NAMALWA (cell line): Measurements from ENCODE around the gene PCIF1.
A peak's percentile ranks its signal among the peaks of the same experiment; 100 is the strongest.
"Not testable (repeated sequence)": the region's sequence is repeated elsewhere in the genome, so short reads cannot be mapped to it uniquely, and the experiment has no call there.

Experiments
- DNase-seq: peaks from one replicate; pipeline ENCODE4 v3.0.0-alpha.2; 2015; ENCODE audit warnings: low spot score

PCIF1 gene

DNA sequence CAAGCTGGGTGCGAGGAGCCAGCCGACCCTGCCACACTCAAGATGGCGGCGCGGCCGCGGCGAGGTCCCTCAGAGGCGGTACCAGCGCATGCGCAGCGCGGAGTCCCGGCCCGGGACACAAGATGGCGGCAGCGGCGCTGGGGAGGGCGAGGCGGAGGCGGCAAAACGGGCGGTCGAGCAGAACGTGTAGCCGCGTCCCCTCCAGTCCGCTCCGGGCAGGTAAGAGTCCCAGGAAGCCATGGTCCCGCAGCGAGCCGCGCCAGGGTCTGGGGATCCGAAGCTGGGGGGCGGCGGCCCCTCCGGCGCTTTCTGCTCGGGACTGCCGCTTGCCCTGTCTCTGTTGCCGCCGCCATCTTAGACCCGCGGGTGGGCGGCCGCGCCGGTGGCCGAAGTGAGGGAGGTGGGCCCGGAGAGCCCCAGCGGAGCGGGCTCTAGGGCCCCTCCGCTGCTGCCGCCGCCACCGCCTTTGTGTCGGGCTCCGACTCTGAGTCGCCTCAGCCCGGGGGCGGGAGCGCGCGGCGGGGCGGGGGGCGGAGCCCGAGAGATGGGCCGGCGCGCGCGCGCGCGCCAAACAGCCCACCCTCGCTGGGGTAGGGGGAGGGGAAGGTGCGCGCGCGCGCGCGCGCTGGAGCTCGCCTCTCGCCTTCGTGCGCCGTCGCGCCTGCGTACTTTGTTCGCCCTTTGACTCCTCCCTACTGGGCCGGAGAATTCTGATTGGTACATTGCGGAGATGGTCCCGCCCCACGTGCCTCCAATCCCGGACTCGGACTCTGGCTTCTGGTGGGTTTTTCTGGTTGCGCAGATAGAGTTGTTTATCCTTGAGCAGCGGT lies at the start of gene PCIF1:
Gene PCIF1, plus strand, starts transcription at position 98 of the 830 bp plus-strand sequence. CDS start 4,317 bp downstream, outside the sequence.
- DNase-seq: peak; percentile 99

DNA sequence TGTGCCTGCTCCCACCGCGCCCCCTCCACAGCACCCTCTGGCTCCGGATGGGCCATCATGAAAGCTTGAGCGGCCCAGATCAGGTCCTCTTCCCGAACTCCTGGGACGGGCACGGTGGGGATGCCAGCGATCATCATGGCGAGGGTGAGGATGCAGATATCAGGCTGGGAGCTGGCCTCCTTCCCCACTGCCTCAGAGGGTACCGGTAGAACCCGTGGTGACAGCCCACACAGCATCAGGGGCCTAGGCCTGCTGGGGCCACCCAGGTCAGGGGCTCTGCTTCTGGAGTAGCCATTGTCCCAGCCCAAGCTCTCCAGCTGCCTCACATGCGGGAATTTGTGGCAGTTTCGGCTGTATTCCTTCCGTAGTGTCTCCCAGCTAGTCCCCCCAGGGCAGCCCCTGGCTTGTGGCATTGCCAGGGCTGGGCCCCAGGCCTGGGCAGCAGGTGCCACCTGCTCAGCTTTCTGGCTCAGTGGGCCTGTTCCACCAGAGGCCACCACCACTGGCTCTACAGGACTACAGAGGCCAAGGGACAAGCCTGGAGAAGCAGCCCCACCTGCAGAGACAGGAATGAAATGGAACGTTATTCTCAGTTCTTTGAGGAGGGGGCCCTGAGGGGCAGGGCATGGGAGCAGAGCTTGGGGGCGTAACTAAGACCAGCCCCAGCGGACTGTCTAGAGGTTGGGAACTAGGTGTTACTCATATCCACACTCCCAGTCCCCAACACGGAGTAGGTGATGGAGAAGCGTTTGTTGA lies 47.7 kb upstream of the PCIF1 start:
- no peak for DNase-seq

DNA sequence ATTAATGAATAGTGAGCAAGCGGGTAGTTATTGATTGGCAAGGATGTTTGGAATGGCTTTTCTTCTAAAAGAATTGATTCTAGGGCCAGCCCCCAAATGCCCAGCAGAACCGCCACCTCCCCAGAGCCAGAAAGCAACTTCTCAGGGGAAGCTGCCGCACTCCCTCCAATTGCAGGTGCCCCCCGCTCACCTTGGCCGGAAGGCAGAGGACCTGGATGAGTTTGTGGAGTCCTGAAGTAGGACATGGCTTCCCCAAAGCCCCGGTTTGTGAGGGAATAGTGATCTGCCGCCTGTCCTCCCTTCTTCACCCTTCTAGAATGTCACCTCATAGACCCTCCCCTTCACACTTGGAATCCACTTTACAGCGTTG lies 47.2 kb upstream of the PCIF1 start, which contains the start of gene SPATA25:
Gene SPATA25, minus strand, starts transcription at position 277 of the 370 bp plus-strand sequence. Its CDS starts 32 bp downstream, at position 245.
- no peak for DNase-seq

DNA sequence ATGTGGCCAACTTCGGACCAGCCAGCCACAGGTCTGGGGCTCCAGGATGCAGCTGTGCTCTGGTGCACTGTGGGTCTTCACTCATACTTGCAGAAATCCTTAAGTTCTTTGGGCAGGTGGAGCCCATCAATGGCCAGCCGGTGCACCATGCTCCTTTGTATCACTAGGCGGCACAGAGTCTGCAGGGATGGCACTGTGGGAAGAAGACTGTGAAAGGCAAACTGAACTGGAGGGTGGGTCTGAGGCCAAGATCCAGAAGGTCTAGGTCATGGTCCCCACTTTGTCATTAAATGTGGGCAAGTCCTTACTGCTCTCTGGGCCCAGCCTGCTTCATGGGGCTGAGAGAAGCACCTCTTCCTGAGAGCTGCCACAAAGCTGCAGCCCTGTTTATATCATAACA lies 45.8 kb upstream of the PCIF1 start:
- DNase-seq: no peak

DNA sequence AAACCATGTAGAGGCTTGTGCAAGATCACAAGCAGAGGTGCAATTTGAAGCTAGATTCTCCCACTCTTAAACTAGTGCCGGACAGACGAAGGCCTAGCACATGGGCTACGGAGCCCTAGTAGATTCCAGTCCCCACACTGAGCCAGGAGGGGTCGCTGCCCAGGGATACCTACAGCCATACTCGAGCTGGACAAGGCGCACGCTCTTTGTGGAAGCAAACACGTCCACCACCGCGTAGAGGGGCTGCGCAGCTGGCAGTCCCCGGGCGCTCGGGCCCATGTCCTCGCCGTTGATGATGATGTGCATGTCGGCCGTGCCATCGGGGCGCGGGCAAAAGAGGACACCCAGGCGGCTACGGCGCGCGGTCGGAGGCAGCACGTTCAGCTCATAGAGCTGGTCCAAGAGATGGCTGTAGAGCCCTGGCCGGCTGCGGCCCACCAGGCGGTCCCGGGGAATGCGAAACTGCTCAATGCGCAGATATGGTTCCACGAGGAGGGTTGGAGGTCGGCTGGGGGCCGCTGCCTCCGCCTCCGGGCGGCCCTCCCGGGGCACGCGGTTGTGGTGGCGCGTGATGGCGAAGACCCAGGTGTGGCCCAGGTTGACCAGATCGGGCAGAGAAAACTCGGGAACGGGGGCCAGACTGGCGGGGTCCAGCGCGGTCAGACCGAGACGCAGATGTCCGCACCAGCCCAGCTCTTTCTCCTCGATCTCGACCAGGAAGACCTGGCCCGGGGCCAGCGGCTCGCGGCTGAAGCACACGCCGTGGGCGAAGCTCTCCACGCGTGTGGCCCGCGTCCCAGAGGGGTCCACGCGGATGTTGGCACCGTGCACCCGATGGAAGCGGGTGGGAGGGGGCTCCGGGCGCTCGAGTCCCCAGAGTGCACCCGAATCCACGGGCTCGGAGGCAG lies 44.2 kb upstream of the PCIF1 start:
- DNase-seq: no peak

DNA sequence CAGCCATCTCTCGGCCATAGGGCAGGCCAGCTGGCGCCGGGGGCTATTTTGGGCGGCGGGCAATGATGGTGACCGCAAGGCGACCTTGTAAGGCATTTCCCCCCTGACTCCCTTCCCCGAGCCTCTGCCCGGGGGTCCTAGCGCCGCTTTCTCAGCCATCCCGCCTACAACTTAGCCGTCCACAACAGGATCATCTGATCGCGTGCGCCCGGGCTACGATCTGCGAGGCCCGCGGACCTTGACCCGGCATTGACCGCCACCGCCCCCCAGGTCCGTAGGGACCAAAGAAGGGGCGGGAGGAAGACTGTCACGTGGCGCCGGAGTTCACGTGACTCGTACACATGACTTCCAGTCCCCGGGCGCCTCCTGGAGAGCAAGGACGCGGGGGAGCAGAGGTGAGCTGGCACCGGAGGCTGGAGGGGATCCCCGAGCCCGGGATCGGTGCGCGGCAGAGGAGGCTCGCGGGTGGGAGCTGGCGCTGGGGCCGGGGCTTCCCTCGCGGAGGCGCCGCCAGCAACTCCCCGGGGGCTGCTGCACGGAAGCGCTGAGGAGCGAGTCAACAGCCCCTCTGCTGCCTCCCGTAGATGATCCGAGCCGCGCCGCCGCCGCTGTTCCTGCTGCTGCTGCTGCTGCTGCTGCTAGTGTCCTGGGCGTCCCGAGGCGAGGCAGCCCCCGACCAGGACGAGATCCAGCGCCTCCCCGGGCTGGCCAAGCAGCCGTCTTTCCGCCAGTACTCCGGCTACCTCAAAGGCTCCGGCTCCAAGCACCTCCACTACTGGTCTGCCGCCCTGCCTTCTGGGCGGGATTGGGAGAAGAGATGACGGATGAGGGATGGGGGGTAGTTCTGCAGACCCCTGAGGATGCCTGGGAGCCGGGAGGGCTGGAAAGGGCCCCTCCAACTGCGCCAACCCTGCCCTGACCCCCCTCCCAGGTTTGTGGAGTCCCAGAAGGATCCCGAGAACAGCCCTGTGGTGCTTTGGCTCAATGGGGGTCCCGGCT lies 43.2 kb upstream of the PCIF1 start, which contains the start of the genes CTSA and NEURL2:
Gene CTSA, plus strand, starts transcription at position 351 of the 999 bp plus-strand sequence. Its CDS starts 234 bp downstream, at position 585.
Gene NEURL2, minus strand, starts transcription at position 224 of the 999 bp plus-strand sequence. Its CDS starts 217 bp downstream, at position 7.
- DNase-seq: peak; percentile 90

DNA sequence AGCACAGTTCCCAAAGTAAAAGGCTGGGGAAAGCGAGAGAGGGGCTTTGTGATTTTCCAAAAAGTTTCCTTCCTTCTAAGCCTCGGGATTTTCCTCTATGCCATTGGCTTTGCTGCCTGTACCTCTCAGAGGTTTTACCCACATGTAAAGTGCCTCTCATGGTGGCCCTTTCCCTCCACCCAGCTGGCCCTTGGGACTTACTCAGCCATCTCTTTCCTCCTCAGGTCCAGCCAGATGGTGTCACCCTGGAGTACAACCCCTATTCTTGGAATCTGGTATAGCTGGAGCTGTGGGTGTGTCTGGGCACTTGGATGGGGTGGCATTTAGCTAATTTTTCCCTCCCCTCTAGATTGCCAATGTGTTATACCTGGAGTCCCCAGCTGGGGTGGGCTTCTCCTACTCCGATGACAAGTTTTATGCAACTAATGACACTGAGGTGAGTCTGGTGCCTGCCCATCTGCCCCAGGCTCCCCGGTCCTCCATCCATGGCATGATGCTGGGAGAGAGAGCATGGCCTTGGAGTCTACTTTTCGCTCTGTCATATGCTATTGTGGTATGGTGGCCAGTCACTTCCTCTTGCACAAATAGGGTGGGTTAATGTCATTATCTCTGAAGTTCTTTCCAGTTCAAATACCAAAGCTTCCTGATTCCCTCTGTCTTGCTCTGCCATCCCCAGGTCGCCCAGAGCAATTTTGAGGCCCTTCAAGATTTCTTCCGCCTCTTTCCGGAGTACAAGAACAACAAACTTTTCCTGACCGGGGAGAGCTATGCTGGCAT lies 42.2 kb upstream of the PCIF1 start:
- DNase-seq: no peak

DNA sequence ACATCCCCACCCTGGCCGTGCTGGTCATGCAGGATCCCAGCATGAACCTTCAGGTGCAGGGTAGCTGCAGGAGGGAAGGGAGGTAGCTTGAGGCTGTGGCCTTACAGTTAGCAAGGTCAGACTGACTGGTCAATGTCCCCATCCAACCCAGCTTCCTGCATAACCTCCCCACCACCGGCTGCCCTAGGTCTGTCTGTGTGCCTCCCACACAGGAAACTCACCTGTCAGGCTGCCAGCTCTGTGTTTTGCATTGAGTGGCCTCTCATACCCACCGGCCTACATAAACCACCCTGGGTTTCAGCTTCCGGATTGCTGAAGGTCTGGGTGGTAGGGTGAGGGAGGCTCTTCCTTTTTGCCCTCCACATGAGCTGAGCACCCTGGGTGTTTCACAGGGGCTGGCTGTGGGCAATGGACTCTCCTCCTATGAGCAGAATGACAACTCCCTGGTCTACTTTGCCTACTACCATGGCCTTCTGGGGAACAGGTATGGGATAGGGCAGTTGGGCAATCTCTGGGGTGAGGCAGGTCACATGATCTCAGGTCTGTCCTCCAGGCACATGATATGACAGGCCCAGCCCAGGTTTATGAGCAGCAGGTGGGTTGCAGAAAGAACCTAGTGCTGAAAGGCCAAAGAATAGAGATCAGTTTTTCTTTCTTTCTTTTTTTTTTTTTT lies 41.5 kb upstream of the PCIF1 start:
- no peak for DNase-seq

DNA sequence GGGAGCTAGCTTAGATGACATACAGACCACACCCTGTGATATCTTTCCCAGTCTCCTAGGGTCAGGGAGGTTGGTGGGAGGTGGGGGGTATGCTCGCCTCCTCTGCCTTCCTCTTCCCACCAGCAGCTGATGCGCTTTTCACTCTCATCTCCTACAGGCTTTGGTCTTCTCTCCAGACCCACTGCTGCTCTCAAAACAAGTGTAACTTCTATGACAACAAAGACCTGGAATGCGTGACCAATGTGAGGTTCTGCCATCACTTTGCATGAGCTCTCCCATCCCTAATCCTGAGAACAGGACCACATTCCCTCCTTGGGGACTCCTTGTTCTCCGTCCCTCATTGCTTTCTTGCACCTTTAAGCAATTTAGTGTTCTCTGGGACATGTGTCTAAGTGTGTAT lies 40.7 kb upstream of the PCIF1 start:
- no peak for DNase-seq

DNA sequence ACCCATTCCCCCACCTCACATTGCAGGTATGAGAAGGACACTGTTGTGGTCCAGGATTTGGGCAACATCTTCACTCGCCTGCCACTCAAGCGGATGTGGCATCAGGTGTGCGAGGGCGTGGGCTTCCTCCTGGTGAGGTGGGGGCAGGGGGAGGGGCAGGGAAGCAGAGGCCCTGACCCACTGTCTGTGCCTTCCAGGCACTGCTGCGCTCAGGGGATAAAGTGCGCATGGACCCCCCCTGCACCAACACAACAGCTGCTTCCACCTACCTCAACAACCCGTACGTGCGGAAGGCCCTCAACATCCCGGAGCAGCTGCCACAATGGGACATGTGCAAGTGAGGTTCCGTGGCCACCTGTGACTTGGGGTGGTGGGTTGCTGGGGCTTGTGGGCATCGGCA lies 39.7 kb upstream of the PCIF1 start:
- DNase-seq: no peak

DNA sequence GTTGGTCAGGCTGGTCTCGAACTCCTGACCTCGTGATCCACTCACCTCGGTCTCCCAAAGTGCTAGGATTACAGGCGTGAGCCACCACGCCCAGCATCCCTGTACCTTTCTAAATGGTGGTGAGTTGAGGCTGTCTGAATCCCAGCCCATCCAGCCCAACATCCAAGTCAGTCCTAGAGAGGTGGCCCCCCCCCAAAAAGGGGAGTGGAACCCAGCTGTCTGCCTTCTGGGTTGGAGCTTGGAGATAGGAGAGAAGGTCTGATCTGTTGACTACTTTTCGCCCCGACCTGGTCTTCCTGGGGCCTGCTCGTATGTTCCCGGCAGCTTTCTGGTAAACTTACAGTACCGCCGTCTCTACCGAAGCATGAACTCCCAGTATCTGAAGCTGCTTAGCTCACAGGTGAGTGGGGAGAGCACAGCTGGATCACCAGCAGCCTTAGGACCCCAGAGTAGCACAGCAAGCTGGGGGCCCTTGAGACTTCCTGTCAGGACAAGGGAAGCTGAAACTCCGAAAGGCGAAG lies 37.8 kb upstream of the PCIF1 start:
- DNase-seq: no peak

DNA sequence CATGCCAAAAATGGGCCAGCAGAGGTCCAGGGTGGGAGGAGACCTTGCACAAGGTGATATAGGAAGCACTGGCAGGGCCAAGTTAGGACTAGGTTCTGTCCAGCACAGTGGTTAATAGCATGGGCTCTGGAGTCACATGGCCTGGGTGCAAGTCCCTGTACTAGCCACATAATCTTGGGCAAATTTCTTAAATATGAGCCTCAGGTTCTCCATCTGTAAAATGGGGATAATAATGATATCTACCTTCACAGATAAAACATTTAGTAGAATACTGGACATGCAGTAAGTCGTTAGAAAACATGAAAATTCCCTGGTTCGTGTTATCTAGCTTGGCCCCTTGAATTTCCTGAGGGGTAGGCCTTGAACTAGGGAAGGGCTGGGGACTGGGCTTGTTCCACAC lies 37.2 kb upstream of the PCIF1 start:
- DNase-seq: no peak

DNA sequence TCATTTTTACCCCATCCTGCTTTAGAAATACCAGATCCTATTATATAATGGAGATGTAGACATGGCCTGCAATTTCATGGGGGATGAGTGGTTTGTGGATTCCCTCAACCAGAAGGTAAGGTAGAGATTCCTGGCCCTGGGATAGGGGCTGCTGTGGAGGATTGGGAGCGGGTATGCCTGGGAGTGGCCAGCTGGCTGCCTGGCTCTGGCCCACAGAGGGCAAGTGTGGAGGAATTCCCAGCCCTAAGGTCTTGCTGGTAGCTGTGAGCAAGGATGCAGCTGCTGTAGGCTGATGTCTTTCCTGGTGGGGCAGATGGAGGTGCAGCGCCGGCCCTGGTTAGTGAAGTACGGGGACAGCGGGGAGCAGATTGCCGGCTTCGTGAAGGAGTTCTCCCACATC lies 36.8 kb upstream of the PCIF1 start:
- no peak for DNase-seq

DNA sequence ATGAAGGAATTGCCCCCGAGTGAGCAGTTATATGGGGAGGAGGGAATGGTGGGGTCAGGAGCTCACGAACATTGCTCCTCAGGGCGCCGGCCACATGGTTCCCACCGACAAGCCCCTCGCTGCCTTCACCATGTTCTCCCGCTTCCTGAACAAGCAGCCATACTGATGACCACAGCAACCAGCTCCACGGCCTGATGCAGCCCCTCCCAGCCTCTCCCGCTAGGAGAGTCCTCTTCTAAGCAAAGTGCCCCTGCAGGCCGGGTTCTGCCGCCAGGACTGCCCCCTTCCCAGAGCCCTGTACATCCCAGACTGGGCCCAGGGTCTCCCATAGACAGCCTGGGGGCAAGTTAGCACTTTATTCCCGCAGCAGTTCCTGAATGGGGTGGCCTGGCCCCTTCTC lies 36.2 kb upstream of the PCIF1 start:
- no peak for DNase-seq

DNA sequence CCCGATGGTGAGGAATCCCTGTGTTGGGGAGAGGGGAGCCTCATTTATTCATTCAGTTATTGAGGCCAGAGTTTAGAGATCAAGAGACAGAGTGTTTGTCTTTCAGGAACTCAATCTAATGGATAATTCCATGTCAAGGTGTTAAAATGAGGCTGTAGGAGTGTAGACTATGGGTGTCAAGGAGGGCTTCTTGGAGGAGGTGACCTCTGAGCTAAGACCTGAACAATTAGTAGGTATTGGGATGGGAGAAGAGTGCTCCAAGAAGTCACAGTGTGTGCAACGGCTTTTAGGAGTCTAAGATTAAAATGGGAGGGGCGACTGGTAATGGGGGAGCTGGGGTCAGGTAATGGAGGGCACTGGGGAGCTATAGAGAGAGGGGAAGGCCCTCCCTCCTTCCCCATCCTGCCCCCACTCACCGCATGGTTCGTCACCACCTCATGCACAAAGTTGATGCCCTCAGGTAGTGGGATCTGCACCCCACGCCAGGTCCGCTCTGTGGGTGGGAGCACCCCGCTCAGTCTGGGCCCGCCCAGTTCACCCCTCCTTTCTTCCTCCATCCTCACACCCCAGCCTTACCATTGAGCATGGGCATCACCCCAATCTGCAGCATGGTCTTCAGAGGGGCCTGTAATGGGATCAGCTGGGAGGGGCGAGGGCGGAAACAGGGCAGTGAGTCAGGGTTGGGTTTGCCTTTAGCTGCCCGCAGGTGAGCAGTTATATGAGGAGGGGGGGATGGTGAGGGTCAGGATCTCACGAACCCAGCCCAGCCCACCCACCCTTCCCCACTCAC lies 35.2 kb upstream of the PCIF1 start:
- no peak for DNase-seq

DNA sequence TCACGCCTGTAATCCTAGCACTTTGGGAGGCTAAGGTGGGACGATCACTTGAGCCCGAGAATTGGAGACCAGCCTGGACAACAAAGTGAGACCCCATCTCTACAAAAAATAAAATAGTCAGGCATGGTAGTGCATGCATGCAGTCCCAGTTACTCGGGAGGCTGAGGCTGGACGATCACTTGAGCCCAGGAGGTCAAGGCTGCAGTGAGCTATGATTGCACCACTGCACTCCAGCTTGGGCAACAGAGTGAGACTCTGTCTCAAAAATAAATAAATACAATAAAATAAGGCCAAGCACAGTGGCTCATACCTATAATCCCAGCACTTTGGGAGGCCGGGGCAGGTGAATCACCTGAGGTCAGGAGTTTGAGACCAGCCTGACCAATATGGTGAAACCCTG lies 33.2 kb upstream of the PCIF1 start:
- not testable (repeated sequence) for DNase-seq

DNA sequence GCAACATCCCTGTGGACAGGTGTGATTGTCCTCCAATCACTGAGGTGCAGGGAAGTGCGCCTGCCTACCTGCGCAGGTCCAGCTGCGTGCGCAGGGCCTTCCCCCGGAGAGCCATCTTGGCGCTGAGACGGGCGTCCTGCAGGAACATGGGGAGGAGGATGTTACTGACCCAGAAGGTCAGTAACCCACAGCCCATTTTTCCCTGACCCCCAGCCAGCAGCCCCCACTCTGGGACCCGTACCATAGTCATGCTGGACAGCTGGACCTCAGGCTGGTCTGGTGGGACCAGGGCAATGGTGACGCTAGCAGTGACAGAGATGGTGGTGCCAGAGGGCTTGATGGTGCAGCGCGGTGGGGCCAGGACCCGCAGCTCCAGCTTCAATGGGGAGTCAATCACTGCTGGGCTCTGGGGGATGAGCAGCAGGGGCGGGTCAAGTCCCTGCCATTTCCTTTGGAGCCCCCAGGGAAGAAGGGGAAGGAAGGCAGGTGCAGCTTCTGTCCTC lies 32.2 kb upstream of the PCIF1 start:
- no peak for DNase-seq
